Measurements from ENCODE around the gene THSD8.
"Not testable (repeated sequence)": the region's sequence is repeated elsewhere in the genome, so short reads cannot be mapped to it uniquely, and the experiment has no call there.

Gene THSD8

DNA sequence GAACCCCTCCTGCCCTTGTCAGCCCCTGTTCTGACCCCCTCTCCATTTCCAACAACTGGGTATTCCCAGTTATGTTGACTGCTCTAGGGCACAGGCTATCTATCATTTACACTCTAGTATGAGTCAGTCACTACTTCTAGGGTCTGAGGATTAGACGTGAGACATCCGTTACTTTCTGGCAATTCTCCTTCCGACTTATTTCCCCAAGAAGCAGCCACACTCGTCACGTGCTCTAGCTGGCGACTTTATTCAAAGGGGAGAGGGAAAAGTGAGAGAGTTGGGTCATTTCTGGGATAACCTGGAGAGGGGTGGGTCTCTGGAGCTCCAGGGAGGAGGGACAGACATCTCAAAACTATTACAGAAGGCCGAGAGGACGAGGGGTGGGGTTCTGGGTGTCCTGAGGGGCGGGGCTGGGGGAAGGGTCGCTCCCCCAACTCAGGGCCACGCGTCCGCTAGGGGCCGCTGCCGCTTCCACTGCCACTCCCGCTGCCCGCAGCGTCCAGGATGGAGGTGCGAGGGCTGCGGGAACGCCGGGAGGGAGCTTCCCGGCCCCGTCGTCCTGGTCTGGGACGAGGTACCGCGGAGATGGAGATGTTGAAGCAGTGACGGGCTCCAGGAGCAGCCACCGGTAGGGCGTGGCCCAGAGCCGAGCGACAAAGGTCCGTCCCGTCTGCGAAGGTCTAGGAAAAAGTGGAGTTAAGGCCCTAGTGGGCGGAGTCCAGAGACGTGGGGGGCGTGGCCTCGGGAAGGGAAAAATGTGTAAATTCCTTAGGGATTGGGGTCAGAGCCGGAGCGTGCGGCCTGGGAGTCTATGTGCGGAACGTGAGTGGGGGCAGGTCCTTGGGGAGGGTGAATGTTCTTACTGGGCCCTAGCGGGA is 23.6 kb downstream of the THSD8 start:
- no peak for DNase-seq

DNA sequence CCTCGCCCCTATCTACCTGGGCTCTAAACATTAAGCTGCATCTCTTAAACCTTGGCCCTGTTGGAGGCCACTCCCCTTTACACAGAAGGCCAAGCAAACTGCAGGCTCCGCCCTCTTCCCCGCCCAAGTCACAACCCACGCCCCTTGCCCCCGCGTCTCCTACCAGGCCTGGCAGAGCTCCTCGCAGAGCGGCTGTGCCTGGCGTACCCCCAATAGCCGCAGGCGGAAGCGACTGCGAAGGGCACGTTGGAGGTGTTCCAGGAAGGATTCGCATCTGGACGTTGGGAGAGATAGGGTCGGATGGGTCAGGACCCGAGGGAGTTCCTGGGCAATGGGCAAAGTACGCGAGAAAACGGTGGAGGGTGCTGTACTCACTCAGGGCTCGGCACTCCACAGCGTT is 26.6 kb downstream of the THSD8 start:
- no peak for DNase-seq

DNA sequence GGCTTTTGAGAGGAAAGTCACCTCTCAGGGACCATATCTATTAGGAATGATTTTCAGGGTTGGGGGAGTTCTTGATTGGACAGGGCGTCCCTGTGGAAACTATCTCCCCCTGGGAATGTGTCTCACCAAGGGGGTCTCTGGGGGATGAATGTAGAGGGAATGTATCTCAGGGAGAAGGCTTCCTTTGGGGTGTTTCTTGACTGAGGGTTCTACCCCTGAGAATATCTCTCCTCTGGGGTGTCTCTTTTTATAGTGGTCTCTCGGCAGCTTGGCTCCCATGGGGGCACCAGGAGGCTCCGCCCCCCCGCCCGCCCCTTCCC is 31.5 kb downstream of the THSD8 start:
- DNase-seq = no peak

DNA sequence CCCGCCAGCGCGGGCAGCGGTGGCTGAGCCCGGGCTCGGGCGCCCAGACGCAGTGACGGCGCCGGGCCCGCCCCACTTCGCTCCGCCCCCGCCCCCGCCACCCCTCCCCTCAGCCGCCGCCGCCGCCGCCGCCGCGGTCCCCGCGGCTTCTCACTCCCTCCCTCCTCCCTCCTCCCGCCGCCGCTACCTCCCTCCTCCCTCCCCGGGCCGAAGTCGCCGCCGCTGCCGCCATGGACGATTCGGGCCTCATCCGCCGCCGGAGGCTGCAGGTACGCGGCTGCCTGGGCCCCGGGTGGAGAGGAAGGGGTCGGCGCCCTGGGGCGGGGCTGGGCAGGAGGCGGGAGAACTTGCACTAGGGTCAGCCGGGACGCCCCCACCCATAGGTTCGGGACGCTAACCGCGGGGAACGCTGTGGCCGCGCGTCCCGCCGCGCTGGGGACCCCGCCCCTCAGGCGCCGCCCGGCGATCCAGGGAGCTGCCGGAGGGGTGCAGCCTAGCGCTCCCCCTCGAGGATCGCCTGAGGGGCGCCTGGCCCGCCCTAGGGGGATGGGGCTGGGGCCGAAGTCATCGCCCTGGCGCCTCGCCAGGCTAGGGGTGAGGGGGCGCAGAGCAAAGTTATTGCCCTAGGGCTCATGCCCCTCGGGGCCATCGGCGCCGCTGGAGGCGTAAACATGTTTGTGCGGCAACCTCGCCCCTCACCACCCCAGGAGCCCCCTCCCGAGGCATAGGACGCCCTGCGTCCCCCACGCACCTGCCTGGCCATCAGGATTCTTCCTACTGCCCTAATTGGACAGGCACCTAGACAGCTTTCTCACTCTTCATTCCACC is 32.1 kb downstream of the THSD8 start:
- DNase-seq = peak; percentile 9

DNA sequence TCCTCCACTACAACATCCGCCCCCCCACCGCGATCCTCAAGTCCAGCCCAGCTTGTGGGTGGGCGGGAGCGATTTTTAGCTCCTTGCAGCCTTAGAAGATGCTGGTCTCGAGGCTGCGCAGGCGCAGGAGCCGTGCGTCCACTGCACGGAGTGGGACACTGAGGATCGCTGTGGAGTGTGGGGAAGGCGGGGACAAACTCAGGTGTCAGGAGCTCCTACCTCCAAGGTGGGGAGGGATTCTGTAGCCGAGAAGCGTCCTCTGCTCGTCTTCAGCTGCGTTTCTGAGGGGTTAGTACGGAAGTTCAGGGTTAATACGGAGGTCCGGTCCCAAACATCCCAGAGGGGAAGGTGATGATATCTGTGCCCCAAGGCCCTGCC is 32.7 kb downstream of the THSD8 start, which contains the start of gene RTBDN:
Gene RTBDN, minus strand, starts transcription at position 14 of the 378 bp plus-strand sequence. CDS start 4,600 bp downstream, outside the sequence.
- DNase-seq = no peak

DNA sequence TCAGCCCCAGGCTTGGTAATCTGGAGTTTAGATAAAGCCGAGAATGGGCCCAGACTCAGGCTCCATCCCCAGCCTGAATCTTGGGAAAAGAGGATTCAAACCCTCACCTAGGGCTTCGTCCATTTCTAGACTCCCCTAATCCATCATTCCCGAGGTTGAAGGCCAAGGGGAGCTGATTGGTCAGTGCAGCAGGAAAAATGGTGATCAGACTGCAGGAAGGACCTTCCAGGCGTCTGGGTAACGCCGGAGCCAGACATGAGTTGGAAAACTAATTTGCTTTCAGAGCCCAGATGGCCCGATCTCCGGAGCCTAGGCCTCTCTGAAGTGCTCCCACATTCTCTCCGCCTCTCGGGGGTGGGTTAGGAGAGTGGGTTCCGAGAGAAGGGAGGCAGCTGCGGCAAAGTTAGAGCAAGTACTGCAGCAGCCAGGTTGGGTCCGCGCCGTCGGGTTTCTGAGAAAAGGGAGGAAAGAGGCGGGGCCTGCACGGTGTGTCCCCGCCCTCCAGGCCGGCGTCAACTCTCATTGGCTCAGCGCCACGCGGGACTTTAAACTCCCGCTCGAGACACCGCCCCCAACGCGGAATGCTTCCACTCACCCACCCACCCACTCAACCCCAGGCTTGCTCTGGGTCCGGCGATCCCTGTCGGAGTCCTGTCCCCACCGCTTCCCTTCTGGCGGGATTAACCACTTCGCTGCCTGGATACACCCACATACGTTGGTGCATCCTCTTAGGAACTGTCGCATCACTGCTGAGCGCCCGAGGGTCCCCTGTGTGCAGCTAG is 33.3 kb downstream of the THSD8 start:
- DNase-seq = no peak

DNA sequence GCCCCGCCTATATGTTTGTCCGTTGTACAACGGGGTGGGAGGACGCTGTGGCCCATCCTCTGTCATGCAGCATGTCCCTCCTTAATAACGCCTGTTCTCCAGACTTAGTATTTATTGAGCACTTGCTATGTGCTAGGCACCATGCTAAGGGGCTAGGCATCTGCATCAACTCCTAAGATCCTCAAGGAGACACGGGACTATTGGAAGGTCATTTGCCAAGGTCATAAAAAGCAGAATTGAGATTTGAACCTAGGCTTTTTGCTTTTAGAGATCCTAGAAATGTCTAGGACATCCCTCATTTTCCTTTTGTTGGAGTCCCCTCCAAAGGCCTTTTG is 34.6 kb downstream of the THSD8 start:
- no peak for DNase-seq

DNA sequence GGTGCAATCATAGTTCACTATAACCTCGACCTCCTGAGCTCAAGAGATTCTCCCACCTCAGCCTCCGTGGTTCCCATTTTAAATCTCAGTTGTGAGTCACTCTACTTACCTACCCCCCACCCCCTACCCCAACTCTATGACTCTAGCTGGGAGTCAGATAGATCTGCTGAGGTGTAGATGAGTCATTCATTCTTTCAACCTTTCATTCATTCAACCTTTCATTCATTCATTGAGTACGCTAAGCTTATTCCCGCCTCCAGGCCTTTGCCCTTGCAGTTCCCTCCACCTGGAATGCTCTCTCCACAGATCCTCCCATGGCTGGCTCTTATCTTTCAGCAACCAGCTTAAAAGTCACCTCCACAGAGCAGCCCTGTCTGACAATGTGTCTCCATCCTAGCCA is 35.4 kb downstream of the THSD8 start:
- no peak for DNase-seq

DNA sequence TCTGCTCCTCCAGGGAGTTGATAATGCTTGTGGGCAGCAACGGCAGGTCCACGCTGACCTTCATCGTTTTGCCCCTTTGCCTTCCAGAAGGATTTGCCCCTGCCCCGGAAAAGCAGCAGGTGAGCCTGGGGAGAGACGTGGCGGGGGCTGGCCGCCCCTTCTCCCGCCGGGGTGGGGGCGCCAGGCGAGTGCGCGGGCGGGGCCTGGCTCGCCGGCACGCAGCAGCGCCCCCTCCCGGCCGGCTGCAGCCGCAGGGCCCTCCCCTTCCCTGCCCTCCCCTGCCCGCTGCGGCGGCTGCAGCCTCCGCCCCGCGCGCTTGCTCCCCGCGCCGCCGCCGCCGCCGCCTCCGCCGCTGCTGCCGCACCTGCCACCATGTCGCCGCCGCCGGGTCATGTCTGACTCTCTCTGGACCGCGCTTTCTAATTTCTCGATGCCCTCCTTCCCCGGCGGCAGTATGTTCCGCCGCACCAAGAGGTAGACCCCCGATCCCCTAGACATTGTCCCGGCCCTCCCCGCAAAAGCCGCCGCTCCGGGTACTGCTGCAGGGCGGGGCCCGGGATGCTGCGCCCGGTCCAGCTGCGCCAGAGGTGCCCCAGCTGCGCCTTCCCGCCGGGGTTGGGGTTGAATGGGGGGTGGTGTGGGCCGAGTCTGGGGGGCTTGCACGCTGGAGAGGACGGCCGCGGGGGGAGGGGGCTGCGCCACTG is 36.5 kb downstream of the THSD8 start, which contains the start of gene MAST1:
Gene MAST1, plus strand, starts transcription at position 334 of the 704 bp plus-strand sequence. Its CDS starts 58 bp downstream, at position 392.
- peak; percentile 49 for DNase-seq

DNA sequence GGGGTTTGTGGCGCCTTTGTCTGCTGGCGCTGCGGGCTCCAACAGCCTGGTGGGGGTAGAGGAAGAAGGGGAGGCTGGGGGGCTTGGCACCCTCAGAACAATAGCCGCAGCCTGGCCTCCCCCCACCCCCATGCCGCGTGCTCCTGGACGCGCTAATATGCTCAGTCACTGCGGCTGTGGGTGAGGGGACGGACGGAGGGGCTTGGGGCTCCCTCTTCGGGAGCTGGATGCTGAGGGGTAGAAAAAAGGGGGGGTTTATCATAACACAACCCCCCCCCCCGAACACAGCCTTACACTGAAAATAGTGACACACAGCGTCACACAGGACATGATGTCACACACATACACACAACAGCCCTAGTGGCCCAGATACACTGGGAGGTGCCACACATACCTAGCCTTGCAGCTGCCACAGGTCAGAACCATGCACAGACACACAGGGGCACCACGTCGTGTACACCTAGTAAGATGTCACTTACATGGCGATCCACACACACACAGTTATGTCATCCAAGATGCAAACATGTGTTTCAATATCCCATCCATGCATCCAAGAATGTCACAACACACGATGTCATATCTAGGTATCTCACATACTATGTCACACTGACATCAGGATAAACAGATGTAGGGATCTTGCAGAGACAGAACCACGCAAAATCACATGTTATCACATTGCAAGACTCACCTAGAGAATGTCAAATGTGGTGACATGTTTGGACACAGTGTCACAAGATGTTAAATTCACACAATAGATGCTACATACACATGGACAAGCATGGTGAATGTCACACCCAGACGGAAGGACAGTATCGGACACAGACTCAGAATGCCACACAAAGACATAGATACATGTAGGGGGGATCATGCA is 37.3 kb downstream of the THSD8 start:
- DNase-seq = no peak

DNA sequence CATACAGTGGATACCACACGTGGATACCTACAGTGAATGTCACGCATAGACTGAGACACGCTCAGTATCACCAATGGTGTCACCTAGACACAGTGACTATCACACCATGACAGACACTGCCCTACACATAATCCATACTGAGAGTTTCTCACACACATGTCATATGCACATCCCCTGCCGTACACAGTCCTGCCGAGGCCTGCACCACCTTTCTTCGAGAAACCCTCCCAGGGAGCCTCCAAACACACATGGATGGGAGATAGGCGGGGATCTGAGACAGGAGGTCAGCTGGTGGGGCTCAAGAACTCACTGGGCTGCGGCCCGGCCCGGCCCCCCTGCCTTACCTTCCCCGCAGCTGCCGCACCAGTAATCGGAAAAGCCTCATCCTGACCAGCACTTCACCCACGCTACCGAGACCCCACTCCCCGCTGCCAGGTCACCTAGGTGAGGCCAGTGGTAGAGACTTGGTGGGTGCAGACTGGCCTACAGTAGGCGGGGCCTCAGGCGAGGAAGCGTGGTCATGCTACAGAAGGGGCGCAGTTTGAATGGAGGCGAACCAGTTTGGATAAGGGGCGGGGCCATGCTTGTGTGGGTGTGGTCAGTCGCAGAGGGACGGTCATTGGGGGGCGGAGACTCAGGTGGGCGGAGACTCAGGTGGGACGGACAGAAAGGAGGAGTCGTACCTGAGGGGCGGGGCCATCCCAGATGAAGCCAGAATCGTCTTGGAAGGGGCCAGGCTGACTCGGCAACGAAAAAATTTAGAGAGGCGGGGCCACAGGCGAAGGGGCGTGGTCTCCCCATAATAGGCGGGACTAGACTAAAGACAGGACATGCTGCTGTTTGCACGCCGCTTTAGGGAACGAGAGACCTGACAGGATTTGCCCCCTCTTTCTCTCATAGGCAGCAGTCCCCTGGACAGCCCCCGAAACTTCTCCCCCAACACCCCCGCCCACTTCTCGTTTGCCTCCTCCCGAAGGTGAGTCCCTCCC is 38.5 kb downstream of the THSD8 start:
- peak; percentile 63 for DNase-seq

DNA sequence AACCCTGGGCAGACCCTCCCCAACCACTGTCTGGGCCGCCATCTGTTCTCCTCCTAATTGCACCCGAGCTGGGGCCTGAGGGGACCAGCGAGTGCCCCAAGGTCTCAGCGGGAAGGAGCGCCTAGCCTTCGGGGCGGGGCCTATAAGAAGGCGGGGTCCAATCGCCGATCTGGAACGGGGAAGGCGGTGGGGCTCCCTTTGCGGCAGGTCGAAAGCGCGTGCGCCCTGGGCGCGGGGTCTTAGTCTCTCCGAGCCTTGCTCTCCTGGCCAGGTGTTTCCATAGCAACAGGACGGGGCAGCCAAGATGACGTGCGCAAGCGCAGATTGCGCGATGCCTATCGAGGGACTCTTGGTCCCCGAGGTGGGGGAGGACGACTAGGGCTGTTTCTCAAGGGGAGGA is 39.2 kb downstream of the THSD8 start:
- DNase-seq = no peak

DNA sequence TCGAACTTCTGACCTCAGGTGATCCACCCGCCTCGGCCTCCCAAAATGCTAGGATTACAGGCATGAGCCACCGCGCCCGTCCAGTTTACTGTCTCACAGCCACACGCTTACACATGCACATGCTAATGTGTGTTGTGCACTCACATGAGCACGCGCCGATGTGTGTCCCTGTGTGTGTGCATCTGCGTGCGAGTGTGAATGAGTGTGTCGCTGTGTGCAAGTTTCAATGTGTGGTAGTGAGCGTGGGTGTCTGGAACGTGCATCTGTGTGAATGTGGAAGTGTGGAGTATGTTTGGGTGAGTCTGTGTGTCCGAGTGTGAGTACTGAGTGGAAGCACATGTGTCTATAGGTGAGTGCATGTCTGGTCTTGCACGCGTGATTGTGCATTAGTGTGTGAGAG is 40.6 kb downstream of the THSD8 start:
- DNase-seq = no peak

DNA sequence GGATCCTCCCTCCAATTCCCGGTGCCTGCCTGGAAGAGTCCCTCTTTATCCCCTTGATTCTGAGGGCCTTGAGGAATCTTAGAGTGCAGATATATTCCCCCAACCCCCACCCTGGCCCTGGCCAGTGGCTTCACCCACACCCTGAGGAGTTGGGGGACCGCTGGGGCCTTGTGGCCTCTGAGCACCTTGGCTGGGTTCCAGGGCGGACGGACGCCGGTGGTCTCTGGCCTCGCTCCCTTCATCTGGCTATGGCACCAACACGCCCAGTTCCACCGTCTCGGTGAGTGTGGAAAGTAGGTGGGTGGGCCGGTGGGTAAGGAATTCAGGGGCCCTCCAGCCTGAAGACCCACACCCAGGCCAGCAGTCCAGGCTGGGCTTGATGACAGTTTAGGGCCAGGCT is 41.5 kb downstream of the THSD8 start:
- DNase-seq = no peak

DNA sequence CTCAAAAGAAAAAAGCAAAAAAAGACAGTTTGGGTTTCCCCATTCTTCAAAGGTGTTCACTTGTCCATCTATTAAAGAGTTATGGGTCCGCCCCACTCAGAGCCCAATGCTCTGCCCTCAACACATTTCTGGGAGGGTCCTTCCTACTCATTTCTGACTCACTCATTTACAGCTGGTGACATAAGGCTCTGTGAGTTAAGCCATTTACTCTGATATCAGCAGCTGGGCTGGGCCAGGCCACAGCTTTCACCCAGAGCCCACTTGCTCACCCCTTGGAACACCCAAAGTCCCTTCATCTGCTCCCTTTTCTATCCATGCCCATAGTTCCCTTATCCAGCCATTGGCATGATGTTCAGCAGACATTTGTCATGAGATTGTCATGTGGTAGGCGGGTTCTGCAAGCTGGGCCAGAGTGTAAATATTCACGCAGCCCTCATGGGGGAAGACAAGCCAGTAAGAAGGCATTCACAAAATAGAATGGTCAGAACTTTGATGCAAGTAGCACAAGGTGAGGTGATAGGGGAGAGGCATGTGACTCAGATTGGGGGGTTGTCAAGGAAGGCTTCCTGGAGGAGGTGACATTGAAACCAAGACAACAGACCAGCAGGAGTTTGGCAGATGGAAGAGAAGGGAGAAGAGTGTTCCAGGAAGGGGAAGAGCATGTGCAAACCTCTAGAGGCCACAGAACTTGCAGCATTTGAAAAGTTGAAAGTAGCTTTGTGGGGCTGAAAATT is 42.3 kb downstream of the THSD8 start:
- DNase-seq = peak; percentile 47

DNA sequence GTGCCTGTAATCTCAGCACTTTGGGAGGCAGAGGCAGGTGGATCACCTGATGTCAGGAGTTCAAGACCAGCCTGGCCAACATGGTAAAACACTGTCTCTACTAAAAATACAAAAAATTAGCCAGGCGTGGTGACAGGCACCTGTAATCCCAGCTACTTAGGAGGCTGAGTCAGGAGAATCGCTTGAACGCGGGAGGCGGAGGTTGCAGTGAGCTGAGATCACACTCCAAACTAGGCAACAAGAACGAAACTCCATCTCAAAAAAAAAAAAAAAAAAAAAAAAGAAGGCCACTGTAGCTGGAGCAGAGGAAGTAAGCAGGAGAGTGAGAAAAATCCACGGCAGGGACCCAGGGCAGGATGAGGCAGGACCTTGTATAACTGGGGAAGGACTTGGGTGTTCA is 44.7 kb downstream of the THSD8 start:
- not testable (repeated sequence) for DNase-seq

DNA sequence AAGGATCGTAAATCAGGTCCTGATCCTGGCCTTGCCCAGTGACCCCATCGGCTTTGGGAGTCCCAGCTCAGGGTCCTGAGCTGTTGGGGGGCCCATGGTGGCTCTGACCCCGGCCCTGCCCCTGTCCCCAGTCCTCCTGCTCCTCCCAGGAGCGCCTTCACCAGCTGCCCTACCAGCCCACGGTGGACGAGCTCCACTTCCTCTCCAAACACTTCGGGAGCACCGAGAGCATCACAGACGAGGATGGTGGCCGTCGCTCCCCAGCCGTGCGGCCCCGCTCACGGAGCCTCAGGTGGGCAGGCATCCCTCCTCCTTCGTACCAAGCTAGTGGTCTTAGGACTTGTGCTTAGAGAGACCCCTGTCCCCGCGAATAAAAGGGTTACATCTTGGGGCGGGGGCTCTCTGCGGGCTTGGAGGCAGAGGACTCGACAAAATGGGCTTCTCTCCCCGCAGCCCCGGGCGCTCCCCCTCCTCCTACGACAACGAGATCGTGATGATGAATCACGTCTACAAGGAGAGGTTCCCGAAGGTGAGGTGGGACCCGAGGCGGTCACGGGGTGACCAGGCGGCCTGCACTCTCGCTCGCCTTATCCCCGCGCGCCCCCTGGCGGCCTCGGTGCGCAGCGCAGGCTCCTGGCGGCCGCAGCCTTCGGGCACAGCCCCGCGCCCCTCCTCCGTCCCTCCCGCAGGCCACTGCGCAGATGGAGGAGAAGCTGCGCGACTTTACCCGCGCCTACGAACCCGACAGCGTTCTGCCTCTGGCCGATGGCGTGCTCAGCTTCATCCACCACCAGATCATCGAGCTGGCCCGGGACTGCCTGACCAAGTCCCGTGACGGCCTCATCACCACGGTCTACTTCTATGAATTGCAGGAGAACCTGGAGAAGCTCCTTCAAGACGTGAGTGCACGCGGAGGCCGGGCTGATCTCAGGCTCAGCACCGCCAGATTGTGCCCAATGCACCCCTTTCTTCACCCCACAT is 45.6 kb downstream of the THSD8 start:
- DNase-seq = peak; percentile 72
